ENCODE results near the gene FAM240B.

DNA sequence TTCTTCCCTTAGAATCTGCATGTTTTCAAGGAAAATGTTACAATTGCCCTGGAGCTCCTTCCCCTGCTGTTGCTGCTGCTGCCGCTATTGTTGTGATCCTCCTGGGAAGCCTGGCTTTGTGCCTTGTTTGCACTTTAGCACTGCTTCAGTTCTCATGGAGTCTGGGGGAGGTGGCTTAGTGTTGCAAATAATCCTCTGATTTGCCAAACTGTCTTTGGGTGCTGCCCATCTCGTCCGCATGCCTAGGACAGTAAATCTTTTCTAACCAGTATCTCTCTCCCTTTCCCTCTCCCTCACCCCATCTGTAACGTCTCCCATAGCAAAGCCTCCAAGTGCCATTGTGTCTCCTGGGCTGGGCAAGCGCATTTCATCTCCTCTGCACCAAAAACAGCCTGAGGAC, 30.3 kb downstream of the FAM240B start:
- TF ChIP-seq, protein P1, sequence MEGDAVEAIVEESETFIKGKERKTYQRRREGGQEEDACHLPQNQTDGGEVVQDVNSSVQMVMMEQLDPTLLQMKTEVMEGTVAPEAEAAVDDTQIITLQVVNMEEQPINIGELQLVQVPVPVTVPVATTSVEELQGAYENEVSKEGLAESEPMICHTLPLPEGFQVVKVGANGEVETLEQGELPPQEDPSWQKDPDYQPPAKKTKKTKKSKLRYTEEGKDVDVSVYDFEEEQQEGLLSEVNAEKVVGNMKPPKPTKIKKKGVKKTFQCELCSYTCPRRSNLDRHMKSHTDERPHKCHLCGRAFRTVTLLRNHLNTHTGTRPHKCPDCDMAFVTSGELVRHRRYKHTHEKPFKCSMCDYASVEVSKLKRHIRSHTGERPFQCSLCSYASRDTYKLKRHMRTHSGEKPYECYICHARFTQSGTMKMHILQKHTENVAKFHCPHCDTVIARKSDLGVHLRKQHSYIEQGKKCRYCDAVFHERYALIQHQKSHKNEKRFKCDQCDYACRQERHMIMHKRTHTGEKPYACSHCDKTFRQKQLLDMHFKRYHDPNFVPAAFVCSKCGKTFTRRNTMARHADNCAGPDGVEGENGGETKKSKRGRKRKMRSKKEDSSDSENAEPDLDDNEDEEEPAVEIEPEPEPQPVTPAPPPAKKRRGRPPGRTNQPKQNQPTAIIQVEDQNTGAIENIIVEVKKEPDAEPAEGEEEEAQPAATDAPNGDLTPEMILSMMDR (IDR thresholded peaks at IDR 0.05) = no peak
- TF ChIP-seq POLR2A (IDR thresholded peaks at IDR 0.05) = no peak
